ENCODE measurements around the gene SETBP1.
"Not testable (repeated sequence)": the region's sequence is repeated elsewhere in the genome, so short reads cannot be mapped to it uniquely, and the experiment has no call there.

Gene SETBP1

DNA sequence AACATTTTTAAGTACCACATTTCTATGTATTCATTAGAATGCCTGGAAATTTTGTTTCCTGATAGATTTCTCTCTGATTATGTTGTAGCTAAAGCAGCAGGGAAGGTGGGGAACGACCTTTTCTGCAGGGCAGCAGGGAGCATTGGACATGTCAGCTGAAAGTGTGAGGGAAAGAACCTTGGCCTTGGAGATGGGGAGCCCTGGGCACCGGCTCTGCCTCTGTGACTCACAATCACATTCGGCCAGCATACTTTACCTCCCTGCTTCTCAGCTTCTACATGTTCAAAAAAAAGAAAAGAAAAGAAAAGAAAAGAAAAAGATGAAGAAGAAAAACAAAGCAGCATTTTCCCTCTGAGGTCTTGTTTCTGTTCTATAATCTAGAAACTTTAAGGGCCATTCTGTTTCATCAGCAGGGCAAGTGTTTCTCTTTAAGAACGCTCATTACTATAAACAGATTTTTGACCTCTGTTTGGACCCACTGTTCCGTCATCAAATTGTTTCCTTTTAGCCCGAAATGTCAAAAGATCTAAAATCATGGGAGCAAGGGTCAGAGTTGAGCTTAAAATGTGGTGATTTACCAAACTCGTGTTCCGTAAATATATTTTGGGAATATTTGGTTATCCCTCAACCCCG is 27.9 kb downstream of the SETBP1 start:
- no peak for DNase-seq

DNA sequence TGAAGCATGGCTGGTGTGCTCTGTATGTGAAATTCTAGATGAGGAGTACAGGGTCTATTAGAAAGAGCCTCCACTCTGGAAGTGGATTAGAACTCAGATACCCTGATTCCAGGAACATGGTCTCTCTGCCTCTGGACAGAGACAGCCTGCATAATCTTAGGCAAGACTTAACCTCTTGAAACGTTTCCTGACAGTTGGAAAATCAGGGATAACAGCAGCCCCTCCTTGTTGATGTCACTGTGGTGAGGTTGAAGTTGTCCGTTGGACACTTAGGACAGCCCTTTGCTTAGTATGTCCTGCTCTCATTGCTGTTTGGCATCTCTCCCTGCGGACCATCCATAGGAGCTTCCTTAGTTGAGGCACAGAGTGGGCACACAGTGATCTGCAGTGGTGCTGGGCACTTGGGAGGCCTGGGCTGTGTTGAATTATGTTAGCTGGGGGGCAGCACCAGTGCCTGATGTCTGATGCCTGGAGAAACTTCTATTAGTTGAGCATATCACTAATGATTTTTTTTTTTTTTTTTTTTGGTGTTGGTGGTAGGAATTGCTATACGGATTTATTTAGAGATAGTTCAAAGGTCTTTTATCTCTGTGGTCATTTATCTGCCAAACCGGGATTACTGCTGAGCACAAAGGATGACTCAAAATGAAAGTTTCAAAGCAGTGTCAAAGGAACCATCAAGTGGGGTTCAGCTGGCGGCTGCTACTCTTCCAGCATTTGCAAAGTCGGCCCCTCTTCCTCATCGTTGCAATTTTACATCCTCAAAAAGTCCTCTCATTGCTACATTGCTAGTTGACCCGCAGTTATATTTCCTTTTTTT is 28.8 kb downstream of the SETBP1 start:
- DNase-seq = no peak

DNA sequence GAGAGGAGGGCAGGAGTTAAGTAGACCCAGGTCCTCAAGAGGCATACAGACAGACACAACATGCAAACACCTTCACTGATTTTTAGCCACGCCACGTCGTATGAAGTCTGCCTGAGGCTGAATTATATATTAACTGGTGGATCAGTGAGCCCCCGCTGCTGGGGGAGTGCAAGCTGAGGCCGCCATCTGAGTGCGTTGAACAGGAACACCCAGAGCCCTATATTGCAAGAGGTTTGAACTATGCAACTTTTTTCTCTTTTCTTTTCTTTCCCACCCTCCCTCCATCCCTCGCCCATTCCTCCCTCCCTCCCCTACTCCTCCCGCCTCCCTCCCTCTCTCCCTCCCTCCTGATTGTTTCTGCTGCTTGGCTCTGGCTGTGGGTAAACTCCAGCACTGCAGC is 30.2 kb downstream of the SETBP1 start:
- no peak for DNase-seq

DNA sequence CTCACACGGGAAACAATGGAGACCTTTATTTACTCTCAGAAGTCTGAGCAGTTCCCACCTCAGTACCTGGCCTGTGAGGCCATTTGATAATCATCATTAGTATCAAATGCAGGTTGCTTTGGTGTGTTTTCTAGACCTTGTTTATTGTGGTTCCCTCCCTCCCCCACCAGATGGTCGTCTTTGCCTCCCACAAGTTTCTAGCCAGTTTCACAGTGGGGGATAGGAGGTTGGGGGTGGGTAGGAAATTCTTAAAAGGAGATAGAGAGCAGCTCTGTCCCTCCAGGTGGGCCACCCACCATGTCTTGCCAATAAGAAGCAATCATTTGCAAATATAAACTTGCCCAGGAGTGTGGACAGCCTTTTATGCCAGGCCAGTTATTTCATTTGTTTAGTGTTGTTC is 31.3 kb downstream of the SETBP1 start:
- no peak for DNase-seq

DNA sequence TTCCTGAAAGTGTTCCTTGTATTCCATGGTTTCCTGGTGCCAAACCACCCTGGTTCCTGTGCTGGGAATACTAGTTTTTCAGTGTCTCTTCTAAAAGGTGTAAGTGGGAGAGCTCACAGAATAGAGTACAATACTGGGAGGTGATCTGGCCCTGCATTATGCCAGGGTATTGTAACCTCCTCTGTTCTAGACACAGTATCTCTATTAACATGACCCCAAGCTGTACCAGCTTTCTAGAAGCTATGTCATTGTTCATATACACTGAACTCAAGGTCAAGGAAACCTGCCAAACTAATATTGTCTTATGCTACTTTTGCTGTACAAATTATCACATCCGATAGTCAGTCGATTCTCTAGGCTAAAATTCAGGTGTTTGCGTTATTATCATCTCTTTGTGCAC is 32.7 kb downstream of the SETBP1 start:
- no peak for DNase-seq

DNA sequence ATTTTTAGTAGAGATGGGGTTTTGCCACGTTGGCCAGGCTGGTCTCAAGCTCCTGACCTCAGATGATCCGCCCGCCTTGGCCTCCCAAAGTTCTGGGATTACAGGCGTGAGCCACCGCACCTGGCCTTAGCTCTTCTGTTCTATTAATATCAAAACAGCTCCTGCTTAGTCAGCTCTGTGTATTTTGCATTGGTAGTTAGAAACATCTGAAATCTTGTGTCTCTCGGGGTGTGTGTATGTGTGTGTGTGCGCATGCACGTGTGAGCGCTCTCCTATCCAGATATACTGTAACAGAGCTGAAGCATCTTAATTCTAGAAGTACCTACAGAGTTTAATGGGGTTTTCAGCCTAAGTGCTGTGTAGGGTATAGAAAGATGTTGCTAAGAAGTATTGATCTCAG is 33.7 kb downstream of the SETBP1 start:
- no peak for DNase-seq

DNA sequence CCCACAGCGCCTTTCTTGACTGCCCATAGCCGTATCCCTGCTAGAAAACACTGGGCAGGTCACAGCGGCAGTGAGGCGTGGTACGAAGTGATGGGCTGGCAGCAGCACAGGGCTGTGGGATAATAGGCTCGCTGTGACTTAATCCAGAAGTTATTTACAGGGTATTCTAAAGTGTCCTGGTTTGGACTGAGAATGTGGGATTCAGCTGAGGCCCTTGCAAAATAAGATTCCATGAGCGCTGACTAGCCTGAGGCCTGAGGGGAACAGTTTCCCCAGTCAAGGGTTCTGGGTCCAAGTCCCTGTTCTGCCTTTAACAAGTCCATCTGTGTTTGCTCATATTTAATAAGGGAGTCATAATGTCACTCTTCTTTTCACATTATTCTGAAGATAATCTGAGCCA is 34.6 kb downstream of the SETBP1 start:
- DNase-seq = no peak

DNA sequence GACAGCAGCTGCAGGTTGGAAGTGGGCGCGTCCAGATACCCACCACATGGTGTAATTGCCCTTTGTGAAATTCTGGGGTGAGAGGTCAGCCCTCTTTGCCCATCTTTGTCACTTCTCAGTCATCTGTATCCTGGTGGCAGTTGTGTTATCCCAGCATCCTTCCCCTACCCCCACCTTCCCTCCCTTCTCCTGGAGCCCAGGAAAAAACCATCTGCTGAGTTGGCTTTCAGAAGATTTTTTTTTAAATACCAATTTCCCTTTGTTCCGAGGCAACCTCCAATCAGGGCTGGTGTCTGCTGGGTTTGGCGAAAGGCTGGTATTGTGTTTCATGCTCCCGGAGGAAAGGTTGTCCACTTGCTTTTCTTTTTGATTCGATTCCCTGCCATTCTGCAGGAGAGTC is 35.2 kb downstream of the SETBP1 start:
- DNase-seq = no peak

DNA sequence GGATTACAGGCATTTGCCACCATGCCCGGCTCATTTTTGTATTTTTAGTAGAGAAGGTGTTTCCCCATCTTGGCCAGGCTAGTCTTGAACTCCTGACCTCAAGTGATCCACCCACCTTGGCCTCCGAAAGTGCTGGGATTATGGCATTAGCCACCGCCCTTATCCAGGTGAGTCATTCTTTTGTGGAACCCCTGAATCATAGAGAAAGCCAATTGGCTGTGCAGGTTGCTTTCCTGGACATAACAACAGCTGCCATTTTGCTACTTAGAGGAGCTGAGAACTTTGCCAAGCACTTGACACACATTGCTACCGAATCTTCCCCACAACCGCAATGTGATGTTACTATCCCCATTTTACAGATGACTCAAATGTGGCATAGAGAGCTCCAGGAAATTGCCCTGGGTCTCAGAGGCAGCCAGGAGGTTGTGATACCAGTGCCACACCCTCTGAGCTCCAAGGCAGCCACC is 36.0 kb downstream of the SETBP1 start:
- no peak for DNase-seq

DNA sequence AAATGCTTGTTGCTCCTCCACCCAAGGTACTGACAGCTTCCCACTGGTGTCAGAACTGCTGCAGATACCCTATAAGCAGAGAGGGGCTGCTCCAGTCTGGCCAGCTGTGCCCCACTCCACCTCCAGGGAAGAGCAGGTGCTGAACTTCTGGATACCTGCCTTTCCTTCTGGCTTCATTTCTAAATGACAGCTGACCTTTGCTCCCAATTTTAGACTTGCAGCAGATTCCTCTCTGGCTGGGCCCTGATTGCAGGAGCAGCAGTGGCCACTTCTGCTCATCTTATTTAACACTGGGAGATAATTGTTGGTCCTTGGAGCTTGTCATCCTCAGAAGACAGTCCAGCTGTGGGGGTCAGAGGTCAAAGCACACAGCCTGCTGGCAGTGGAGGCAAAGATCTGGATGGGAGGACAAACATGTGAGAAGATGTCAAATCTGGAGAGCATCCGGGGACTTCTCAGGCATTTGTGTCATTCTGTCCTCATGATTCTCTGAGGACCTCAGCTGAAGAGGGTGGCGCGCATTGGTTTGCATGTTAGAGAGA is 38.9 kb downstream of the SETBP1 start:
- no peak for DNase-seq

DNA sequence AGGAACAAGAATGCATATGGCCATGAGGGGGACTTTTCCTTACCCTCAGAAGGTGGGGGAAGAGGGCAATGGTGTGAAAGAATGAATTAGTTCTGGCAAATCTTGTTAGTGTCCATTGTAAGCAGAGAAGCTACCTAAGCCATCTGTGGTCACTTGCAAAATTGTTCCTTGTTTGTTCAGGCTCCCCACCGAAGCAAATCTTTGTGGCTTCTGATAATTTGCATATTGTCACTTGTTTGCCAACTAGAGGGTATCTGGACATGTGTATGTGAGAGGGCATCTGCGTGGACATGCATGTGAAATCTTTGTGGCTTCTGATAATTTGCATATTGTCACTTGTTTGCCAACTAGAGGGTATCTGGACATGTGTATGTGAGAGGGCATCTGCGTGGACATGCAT is 41.1 kb downstream of the SETBP1 start:
- not testable (repeated sequence) for DNase-seq

DNA sequence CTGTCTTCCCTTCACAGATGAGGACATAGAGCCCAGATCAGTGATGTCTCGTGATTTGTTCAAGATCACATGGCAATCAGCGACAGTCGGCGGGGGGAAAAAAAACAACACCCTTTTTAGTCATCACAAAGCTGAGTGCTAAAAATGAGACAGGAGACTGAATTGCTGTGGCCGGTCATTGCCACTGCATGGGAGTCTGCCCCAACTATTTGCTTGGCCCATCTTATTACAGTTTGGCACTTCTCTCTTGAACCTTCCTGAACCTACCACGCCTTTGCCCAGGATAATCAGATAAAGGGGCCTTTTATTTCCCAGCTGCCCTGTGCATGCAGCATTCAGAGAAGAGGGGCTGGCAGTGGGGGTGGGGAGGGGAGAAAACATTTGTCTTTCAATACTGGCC is 42.7 kb downstream of the SETBP1 start:
- no peak for DNase-seq

DNA sequence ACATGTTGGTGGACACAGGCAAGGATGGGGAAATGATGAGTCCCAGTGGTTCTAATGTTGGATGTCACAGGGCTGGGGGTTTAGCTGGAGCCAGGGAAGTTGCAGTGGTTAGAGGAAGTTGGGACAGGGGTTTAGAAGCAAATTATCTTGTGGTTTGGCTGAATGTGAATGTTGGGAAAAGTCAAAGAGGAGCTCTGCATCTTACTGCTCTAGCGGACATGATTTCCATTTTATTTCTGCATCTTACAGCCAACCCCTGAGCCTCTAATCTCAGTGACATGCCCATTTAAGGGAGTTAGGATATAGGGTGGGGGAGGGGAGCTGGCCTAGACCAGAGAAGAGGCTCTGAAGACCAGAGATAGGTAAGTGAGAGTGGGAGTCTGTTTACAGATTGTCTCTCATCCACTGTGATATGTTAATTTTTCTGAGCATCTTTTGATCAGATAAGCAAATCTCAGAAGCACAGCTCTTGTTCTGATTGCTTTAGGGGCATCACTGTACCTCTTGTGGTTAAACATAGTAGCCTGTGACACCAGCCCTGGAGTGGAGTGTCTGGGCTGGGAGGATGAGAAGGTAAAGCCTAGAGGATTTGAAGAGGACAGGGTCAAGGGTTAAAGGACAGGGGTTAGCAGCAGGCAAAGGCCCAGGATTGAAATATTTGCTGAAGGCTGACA is 43.6 kb downstream of the SETBP1 start:
- no peak for DNase-seq

DNA sequence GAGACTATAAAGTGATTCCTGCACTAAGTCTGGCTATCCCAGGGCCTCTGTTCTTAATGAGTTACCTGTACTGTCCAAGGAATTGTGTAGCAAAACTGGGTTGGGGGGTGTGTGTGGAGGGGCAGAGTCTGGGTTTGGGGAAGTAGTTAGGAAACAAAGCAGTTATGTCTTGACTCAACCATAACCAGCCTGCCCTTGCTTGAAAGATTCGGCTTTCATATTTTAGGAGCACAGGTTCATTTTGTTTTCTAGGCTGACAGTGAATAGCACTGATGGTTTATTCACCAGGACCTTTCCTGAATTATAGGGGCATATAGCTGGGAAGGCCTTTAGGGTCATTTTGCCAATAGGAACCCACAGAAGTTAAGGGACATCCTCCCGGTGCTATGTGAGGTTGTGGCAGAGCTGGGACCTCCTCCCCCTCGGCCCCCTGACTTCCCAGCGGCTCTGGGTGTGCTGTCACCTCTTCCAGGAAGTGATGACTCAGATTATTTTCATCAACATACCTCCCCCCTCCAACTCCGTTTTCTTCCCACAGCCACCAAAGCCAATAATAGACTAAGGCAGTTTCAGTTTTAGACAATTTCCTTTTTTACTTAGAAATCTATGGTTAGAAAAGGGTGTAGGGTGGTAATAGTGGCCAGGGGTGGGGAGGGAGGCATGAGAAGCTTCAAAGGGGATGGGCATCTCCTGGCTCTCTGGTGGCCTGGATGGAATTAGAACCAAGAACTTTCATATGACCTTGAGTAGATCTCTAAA is 44.8 kb downstream of the SETBP1 start:
- DNase-seq = no peak

DNA sequence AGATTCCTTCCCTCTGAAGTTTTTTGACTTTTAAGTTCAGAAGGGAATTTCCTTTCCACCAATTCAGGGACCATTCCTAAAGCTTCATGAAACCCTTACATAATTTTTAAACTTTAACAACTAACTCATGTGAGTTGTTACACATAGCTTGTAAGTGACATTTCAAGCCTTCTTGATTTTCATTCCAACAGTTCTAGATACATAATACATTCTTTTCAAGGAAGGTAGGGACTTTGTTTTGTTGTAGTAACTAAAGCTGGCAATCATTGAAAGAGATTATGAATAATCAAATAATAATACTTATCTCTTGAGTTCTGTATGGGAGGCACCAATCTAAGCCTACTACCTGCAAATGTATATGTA is 45.4 kb downstream of the SETBP1 start:
- no peak for DNase-seq

DNA sequence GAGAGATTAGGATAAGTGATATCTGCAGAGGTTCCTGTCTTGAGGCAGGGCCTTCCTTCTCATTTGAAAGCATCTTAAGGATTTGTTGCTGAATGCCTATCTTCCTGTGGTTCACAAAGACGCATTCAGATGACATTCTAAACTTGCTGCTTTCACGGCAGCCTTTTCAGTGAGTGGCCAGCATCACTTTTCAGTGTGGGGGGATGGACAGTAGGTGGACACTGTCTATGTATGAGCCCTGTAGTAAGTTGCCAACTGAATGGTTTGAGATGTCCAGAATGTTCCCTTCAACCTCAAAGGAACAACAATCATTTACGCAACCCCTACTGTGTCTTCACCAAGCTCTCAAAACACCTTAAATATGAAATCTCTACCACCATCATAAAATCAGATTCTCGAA is 46.6 kb downstream of the SETBP1 start:
- no peak for DNase-seq

DNA sequence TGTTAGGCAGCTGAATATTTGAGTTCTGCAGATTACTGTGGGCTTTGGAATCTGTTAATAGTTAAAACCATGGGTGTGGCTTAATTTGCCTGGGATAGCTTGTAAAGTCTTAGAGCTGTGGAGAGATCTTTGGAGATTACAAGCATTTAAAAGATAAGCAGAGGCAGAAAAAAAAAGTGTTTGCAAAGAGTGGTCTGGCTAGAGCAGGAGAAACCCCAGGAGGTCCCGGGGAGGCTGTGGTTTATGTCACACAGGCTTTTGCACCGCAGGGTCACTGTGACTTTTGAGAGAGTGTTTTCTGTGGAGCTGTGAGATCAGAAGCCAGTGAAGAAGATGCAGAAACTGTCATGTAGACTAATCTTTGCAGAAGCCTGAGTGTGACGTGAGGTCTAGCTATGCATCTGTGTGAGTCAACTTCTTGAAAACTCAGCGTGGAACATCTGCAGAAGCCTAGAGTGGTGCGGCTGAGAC is 49.0 kb downstream of the SETBP1 start:
- no peak for DNase-seq

DNA sequence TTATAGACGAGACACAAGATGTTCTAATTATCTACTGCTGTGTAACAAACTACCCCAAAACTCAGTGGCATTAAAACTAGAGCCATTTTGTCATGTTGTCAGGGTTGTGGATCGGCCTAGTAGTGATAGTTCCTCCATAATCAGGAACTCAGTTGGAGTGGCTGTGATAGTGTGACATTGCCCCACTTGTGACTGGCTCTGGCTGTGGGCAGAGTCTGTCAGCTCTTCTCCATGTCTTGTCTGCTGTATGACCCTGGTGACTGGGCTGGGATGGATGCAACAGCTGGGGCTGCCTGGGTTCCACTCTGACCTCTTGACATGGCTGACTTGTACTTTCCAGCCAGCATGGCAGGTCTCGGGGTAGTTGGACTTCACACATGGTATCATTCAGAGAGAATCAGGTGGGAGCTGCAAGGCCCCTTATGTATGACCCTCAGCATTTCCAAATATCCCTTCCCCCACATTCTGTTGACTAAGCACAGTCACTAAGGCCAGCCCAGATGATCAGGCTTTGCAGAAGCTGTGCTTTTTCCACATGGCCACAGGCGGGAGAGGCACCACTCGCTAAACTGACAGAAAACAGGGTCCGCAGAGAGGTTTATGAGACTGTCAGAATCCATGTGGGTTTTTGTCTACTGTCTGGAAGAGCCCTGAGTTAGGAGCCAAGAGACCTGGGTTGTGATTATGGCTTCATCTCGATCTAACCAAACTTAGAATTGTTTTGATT is 50.3 kb downstream of the SETBP1 start:
- DNase-seq = no peak

DNA sequence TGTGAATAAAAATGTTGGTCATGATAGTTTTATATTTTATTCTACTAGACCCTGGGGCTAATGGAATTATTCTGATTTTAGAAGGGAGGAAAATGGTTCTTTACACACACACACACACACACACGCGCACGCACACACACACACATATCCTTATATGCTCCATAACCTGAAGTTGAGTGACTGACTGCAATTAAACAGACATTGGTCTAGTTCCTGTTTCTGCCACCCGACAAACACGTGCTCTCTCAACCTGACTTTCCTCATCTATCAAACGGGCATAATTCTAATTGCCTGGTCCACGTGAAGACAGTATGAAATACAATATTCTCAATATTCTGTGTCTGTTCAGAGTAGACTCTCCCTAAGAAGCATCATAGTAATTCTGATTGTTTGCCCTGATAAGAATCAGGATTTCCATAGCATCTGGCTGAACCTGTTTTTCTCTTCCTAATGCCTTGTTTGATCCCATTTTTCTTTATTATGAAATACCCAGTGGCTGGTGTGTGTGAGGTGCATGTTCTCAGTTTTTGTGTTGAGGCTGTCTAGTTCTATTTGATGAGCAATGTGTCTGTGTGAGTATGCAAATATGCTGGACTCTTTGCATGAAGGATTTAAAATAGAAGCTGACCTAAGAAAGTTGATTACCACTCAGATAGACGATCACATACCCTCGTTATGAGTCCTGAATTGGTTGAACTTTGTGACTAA is 51.0 kb downstream of the SETBP1 start:
- no peak for DNase-seq

DNA sequence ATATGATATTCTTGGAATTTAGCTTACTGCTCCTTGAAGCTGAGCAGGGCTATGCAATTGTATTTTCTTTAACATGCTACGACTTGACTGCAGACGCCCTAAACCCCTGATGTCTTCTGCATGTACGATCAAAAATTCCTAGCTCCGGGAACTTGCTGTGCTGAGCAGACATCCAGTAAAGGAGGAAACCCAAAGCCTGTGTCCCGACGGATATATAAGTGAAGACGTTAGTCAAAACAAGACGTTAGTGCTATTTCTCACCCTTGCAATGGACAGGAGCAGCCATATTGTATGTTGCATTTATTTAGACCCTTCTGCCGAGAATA is 51.5 kb downstream of the SETBP1 start:
- no peak for DNase-seq

DNA sequence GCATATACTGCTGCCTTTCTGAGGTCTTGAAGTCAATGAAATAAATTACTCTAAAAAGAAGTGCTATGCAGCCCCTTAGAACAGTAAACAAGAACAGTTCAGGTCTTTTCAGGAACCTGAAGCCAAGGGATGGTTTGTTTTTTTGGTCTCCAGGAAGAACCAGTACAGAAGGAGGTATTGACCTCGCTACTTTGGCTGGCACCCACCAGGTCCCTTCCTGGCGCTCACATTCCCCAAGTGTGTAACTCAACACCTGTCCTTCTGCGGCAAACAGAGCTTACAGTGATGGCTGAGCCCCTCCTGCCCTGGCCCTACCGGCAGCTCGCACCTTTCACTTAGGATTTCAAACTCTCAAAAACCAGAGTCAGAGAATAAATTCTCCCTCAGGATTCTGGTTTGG is 51.9 kb downstream of the SETBP1 start:
- no peak for DNase-seq
